T-helper 2 cell treated with Interferon-gamma antibody and Interleukin-4, amounts not matched to agents 5 μg/mL and 100 μg/mL, for 36 hours (primary cell): Measurements from ENCODE around the gene TEKT5.
"Not testable (repeated sequence)": the region's sequence is repeated elsewhere in the genome, so short reads cannot be mapped to it uniquely, and the experiment has no call there.

Source experiments
- DNase-seq: peaks from one replicate; pipeline ENCODE4 v3.0.0; 2021; ENCODE audit warnings: low spot score
- H3K27ac Mint-ChIP-seq: one replicate; pipeline ENCODE4 v1.8.0; 2021; ENCODE audit warnings: mild to moderate bottlenecking, mixed read lengths
- H3K27me3 Mint-ChIP-seq: one replicate; pipeline ENCODE4 v1.8.0; 2021; ENCODE audit warnings: low read depth, mixed read lengths
- H3K36me3 Mint-ChIP-seq: one replicate; pipeline ENCODE4 v1.8.0; 2021; ENCODE audit warnings: low read depth, mixed read lengths
- H3K4me1 Mint-ChIP-seq: one replicate; pipeline ENCODE4 v1.8.0; 2021; ENCODE audit warnings: low read depth, mixed read lengths
- H3K4me3 Mint-ChIP-seq: one replicate; pipeline ENCODE4 v1.8.0; 2022; ENCODE audit warnings: mild to moderate bottlenecking, moderate library complexity, mixed read lengths
- H3K9me3 Mint-ChIP-seq: one replicate; pipeline ENCODE4 v1.8.0; 2021; ENCODE audit warnings: mixed read lengths

TEKT5 gene

DNA sequence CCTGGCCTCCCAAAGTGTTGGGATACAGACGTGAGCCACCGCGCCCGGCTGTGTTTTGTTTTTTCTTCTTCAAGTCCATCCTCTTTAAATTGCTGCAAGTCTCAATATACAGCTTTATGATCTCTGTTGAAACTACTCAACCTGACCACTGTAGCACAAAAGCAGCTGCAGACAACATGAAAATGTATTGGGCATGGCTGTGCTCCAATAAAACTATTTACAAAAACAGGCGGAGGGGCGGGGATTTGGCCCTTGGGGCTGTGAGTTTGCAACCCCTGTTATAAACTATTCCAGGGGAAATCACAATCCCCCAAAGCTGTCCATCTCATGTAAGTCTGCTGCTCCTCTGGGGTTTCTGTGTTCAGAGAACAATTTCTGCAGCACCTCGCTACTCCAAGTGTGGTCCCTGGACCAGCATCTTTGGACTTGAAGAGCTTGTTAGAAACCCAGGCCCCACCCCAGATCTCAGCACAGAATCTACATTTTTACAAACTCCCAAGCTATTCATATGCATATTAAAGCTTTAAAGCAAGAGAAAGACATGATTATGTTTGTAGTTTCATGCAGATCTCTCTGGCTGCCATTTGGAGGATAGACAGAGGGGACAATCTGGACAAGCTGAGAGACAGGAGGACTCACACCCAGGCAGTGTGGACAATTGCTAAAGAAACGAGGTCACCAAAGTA is 33.6 kb downstream of the TEKT5 start:
- H3K27me3 Mint-ChIP-seq: no peaks in the 10 kb centered on the region
- H3K4me3 Mint-ChIP-seq: no peak overlapping the region
- no peaks in the 10 kb centered on the region for H3K9me3 Mint-ChIP-seq
- H3K36me3 Mint-ChIP-seq: no peaks in the 10 kb centered on the region
- no peak overlapping the region for H3K27ac Mint-ChIP-seq
- H3K4me1 Mint-ChIP-seq: no peaks in the 10 kb centered on the region
- DNase-seq: no peak

DNA sequence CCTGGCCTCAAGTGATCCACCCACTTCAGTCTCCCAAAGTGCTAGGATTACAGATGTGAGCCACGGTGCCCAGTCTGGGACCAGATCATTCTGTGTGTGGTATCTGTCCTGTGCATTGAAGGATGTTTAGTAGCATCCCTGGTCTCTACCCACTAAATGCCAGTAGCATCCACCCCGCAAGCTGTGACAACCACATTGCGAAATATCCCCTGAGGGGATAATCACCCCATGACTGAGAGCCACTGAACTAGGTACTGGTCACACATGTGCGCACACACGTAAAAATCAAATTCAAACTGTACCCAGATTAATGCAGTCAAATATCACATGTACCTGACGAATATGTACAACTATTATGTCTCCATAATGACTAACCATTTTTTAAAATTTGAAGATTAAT is 35.8 kb downstream of the TEKT5 start:
- no peak for DNase-seq
- H3K9me3 Mint-ChIP-seq: no peaks in the 10 kb centered on the region
- no peak overlapping the region for H3K4me3 Mint-ChIP-seq
- no peaks in the 10 kb centered on the region for H3K27me3 Mint-ChIP-seq
- H3K36me3 Mint-ChIP-seq: no peaks in the 10 kb centered on the region
- H3K27ac Mint-ChIP-seq: no peak overlapping the region
- H3K4me1 Mint-ChIP-seq: no peaks in the 10 kb centered on the region

DNA sequence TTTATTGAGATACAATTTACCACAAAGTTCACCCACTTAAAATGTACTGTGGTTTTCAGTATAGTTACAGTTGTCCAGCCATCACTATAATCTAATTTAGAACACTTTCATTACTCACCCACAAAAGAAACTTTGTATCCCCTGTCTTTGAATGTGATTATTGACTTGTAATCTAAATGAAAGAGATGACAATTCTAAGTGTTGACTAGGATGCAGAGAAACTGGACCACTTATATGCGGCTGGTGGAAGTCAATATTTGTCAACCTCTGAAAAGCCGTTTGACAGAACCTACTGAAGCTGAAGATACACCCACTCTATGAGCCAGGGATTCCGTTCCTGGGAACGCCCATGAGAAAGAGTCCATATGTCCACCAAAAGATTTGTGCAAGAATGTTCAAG is 36.8 kb downstream of the TEKT5 start:
- no peak overlapping the region for H3K4me3 Mint-ChIP-seq
- DNase-seq: no peak
- H3K27ac Mint-ChIP-seq: no peak overlapping the region
- no peaks in the 10 kb centered on the region for H3K36me3 Mint-ChIP-seq
- no peaks in the 10 kb centered on the region for H3K4me1 Mint-ChIP-seq
- H3K27me3 Mint-ChIP-seq: no peaks in the 10 kb centered on the region
- no peaks in the 10 kb centered on the region for H3K9me3 Mint-ChIP-seq

DNA sequence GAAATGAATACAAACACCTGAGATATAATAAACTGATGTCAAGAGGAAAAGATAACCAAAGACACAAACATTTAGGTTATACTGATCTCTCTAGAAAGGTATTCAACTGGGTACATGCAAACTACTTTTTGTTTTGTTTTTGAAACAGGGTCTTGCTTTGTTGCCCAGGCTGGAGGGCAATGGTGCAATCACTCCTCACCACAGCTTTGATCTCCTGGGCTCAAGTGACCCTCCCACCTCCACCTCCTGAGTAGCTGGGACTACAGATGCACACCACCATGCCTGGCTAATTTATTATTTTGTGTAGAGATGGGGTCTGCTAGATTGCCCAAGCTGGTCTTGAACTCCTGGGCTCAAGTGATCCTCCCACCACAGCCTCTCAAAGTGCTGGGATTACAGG is 38.1 kb downstream of the TEKT5 start:
- Mint-ChIP-seq H3K27ac (no peak overlapping the region), H3K36me3 (no peaks in the 10 kb centered on the region), H3K4me3 (no peak overlapping the region), H3K9me3 (no peaks in the 10 kb centered on the region), H3K27me3 (no peaks in the 10 kb centered on the region), H3K4me1 (no peaks in the 10 kb centered on the region)
- DNase-seq: no peak

DNA sequence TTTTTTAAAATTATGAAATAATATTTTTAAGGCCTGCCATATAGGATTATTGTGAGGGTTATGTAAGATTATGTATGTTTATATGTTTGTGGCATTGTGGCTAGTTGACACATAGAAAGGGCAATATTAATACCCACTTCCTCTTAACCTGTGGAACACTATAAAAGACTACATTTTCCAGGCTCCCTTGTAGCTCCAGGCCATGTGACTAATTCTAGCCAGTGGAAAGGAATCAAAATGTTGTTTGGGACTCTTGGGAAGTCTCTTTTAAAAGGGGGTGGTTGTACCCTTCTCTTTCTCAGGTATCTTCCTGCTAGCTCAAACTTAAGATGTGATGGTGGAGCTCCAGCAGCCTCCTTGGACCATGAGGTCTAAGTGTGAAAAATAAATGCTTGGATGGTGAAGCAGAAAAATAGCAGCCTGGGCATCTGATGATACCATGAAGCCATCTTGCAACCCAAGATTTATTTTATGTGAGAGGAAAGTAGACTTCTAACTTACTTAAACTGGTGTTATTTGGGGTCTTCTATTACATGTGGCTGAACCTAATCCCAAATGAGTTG is 39.2 kb downstream of the TEKT5 start:
- no peaks in the 10 kb centered on the region for H3K9me3 Mint-ChIP-seq
- no peak for DNase-seq
- no peak overlapping the region for H3K4me3 Mint-ChIP-seq
- no peaks in the 10 kb centered on the region for H3K4me1 Mint-ChIP-seq
- H3K36me3 Mint-ChIP-seq: no peaks in the 10 kb centered on the region
- H3K27me3 Mint-ChIP-seq: no peaks in the 10 kb centered on the region
- no peak overlapping the region for H3K27ac Mint-ChIP-seq

DNA sequence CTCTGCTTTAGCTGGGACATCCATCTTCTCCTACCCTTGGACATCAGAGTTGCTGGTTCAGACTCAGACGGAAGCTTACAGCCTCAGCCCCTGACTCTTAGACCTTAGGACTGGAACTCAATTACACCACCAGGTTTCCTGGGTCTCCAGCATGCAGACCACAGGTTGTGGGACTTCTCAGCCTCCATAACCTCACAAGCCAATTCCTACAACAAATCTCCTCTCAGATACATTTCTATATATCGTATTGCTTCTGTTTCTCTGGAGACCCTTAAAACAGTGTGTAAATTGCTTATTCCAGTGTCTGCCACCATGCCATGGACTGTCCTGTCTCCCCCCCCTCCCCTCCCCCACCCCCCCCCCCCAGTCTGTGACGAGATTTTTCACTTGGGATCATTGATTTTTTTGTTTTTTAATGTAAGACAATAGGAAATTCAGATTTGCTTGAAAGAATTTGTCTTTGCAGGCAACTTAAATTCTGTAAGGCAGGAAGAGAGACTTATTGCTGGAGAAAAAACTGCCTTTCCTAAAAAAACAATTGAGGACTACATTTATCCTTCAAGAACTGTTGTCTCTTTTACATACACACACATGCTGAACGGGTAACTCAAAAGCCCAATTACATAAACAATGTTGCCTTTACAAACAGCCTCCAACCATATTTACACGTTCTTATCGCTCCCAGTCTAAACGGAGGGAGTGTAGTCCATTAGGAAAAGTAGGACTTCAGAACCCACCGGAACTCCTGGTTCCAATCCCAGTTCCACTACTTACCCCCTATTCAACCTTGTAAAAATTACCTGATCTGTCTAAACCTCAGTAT is 39.9 kb downstream of the TEKT5 start:
- Mint-ChIP-seq H3K4me1 (no peaks in the 10 kb centered on the region), H3K27me3 (no peaks in the 10 kb centered on the region), H3K9me3 (no peaks in the 10 kb centered on the region), H3K36me3 (no peaks in the 10 kb centered on the region), H3K4me3 (no peak overlapping the region), H3K27ac (no peak overlapping the region)
- DNase-seq: no peak

DNA sequence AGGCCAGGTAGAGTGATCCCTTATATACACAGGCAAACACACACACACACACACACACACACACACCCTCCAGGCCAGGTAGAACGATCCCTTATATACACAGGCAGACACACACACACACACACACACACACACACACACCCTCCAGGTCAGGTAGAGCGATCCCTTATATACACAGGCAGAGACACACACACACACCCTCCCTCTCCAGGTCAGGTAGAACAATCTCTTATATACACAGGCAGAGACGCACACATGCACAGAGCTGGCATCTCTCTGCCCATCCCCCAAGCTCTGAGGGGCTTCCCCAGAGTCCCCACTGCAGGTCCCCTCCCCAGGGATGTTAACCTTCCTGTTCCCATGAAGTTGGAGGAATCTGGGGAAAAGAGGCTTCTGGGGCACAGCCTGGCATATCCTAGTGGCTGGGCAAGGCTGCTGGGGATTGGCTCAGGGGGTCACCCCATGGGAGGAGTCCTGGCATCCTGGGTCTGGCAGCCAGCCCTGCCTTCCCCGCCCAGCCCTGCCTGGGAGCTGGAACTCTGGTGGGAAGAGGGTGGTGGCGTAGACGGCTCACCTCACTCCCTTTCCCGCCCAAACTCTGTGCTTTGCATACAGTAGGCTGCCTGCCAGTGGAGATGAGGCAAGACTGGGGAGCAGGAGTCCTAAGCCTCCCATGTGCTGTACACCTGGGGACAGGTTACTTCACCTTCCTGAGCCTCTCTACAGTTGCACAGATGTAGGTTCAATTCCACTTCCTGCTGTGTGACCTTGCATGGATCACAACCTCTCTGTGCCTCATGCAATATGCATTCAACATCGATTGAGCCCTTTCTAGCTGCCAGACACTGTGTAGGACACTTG is 41.8 kb downstream of the TEKT5 start:
- H3K9me3 Mint-ChIP-seq: no peaks in the 10 kb centered on the region

DNA sequence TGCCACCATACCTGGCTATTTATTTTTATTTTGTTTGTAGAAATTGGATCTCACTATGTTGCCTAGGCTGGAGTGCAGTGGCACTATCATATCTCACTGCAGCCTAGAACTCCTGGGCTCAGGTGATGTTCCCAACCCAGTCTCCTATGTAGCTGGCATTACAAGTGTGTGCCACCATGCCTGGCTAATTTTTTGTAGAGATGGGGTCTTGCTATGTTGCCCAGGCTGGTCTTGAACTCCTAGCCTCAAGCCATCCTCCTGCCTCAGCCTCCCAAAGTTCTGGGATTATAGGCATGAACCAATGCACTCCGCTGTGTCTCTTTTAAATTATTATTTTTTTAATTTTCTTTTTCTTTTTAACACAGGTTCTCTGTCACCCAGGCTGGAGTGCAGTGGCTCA is 45.6 kb downstream of the TEKT5 start:
- not testable (repeated sequence) for H3K9me3 Mint-ChIP-seq, H3K4me3 Mint-ChIP-seq, H3K36me3 Mint-ChIP-seq, H3K27ac Mint-ChIP-seq, H3K4me1 Mint-ChIP-seq, DNase-seq, H3K27me3 Mint-ChIP-seq

More for the DNA sequence above, 41.8 kb downstream of the TEKT5 start:
- Mint-ChIP-seq H3K27ac (no peak overlapping the region), H3K36me3 (no peaks in the 10 kb centered on the region), H3K4me3 (no peak overlapping the region), H3K27me3 (no peaks in the 10 kb centered on the region), H3K4me1 (no peaks in the 10 kb centered on the region)
- DNase-seq: no peak

DNA sequence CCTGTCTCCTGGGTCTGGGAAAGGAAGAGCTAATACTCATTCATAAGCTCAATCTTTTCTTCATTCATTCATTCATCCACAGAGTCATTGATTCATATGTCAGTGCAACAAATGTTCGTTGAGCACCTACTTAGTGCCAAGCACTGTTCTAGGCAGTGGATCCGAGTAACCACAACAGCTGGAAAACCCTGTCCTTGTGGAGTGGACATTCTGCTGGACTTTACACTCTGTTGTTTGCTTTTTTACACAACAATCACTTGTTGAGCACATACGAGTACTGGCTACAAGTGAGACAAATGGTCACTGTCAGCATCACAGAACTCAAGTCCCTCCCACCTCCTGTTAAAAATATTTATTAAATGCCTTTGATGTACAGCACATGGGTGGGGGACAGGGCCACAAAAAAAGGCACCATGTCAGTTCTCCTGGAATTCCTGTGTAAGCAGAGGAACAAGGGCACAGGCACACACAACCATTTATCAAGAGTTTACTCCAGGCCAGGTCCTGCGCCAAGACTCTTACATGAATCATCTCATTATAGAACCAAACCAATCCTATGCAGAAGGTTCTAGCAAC is 46.9 kb downstream of the TEKT5 start:
- Mint-ChIP-seq H3K27ac (no peak overlapping the region), H3K27me3 (no peaks in the 10 kb centered on the region), H3K36me3 (no peaks in the 10 kb centered on the region), H3K4me3 (no peak overlapping the region), H3K4me1 (no peaks in the 10 kb centered on the region), H3K9me3 (no peaks in the 10 kb centered on the region)
- DNase-seq: no peak

DNA sequence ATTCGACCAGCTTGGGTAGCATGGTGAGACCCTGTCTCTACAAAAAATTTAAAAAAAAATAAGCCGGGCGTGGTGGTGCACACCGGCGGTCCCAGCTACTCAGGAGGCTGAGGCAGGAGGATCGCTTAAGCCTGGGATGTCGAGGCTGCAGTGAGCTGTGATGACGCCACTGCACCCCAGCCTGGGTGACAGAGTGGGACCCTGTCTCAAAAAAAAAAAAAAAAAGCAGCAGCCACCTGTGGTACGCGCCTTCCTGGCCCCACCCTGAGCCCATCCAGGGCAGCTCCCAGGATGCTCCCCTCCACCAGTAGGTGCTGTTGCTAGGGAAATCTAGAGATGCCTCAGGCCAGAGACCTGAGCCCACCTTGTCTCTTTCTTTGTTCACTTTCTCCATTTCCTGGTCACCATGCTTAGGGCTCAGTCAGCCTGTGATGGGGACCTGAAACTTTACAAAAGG is 47.4 kb downstream of the TEKT5 start:
- no peaks in the 10 kb centered on the region for H3K9me3 Mint-ChIP-seq
- no peaks in the 10 kb centered on the region for H3K4me1 Mint-ChIP-seq
- no peaks in the 10 kb centered on the region for H3K36me3 Mint-ChIP-seq
- H3K27me3 Mint-ChIP-seq: no peaks in the 10 kb centered on the region
- H3K4me3 Mint-ChIP-seq: no peak overlapping the region
- no peak for DNase-seq
- no peak overlapping the region for H3K27ac Mint-ChIP-seq

DNA sequence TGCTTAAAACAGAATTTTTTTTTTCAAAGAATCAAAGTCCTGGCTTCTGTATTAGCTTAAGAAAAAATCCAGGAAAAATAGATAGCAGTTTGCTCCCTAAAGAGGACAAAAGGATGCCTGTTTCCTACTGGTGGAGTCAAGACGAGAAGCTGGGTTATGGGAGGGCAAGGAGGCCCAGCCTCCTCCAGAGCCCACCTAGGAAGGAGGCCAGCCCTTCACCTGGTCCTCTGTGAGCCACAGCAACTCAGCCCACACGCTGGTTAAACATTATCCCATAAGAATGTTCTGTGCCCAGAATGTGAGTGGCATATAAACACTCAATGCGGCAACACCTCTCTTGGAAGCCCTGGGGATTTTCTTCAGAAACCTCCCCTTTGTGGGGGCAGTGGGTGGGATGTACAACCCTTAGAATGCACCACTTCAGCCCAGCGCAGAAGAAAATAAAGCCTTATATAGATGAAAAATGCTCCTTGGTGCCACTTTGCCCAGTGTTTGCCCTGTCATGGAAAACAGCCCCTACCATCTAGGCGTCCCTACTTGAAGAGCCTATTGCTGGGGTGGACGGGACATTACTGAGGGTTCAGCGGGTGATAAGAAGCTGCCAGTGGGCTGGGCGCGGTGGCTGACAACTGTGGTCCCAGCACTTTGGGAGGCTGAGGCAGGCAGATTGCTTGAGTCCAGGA is 48.0 kb downstream of the TEKT5 start:
- Mint-ChIP-seq H3K4me3 (no peak overlapping the region), H3K27ac (no peak overlapping the region), H3K27me3 (no peaks in the 10 kb centered on the region), H3K4me1 (no peaks in the 10 kb centered on the region), H3K9me3 (no peaks in the 10 kb centered on the region), H3K36me3 (no peaks in the 10 kb centered on the region)
- no peak for DNase-seq

DNA sequence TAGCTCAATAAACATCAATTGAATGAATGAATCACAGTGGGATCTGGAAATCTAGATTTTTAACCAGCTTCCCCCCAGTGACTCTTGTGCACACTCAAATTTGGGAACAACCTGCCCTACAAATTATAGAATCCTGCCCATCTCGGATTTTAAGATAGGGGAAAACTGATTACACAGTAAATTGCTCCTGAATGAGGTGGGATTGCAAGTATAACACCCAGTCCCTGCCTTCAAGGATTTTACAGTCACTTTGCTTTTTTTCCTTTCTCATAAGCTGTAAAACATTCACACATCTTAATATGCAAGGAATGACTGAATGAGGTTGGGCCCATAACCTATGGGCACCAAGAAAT is 48.5 kb downstream of the TEKT5 start:
- H3K9me3 Mint-ChIP-seq: no peaks in the 10 kb centered on the region
- no peak overlapping the region for H3K27ac Mint-ChIP-seq
- no peaks in the 10 kb centered on the region for H3K36me3 Mint-ChIP-seq
- no peaks in the 10 kb centered on the region for H3K27me3 Mint-ChIP-seq
- no peak overlapping the region for H3K4me3 Mint-ChIP-seq
- H3K4me1 Mint-ChIP-seq: no peaks in the 10 kb centered on the region
- DNase-seq: no peak

DNA sequence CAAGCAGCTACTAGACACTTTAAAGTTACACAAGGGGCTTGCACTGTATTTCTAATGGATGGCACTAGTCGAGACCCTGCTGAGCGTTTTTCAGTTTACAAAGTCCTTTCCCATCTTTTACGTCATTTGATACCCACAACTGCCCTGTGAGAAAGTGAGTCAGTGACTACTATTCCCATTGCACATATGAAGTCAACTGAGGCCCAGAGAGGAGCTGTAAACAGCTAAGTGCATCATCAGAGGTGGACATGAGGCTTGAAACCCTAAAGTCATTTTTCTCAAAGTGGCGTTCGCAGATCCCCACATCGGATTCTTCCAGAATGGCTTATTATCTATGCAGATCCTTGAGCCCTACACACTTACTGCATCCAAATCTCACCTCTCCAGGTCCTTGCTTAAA is 50.6 kb downstream of the TEKT5 start:
- Mint-ChIP-seq H3K27ac (no peak overlapping the region), H3K4me1 (no peaks in the 10 kb centered on the region), H3K27me3 (no peaks in the 10 kb centered on the region), H3K9me3 (no peaks in the 10 kb centered on the region), H3K36me3 (no peaks in the 10 kb centered on the region), H3K4me3 (no peak overlapping the region)
- DNase-seq: no peak
